NCI-H1694 treated with DMSO at 0.1 percent for 48 hours (cell line): ENCODE results near the gene CALML6.

Source experiments
- DNase-seq: peaks from one replicate; lab custom pipeline; 2025; lab: John Stamatoyannopoulos, UW

The CALML6 gene

GRCh38 chr1:1892079-1892762 lies 22.8 kb upstream of the CALML6 start:
- no peak for DNase-seq

GRCh38 chr1:1892763-1893120 lies 22.3 kb upstream of the CALML6 start:
- DNase-seq = no peak

- DNase-seq = no peak
Observed at GRCh38 chr1:1893291-1893985, 21.6 kb upstream of the CALML6 start.

- DNase-seq = no peak
Observed at GRCh38 chr1:1893997-1894353, 21.1 kb upstream of the CALML6 start.

GRCh38 chr1:1894354-1895059 lies 20.6 kb upstream of the CALML6 start:
- DNase-seq = no peak

GRCh38 chr1:1895060-1895418 lies 20.0 kb upstream of the CALML6 start:
- no peak for DNase-seq

GRCh38 chr1:1895456-1896336 lies 19.4 kb upstream of the CALML6 start:
- no peak for DNase-seq

GRCh38 chr1:1898246-1898933 lies 16.7 kb upstream of the CALML6 start:
- no peak for DNase-seq

- DNase-seq = no peak
Observed at GRCh38 chr1:1899266-1899966, 15.6 kb upstream of the CALML6 start.

GRCh38 chr1:1899967-1900327 lies 15.1 kb upstream of the CALML6 start:
- DNase-seq = no peak

- no peak for DNase-seq
Observed at GRCh38 chr1:1900883-1901640, 14.0 kb upstream of the CALML6 start.

- DNase-seq = no peak
Observed at GRCh38 chr1:1901641-1902294, 13.3 kb upstream of the CALML6 start.

- DNase-seq = no peak
Observed at GRCh38 chr1:1903224-1903623, 11.8 kb upstream of the CALML6 start.

- DNase-seq = peak; percentile 39
Observed at GRCh38 chr1:1906185-1907097, 8.6 kb upstream of the CALML6 start.

GRCh38 chr1:1907098-1907736 lies 7.8 kb upstream of the CALML6 start:
- DNase-seq = no peak

GRCh38 chr1:1908506-1908791 lies 6.6 kb upstream of the CALML6 start:
- no peak for DNase-seq

- no peak for DNase-seq
Observed at GRCh38 chr1:1910033-1910465, 5.0 kb upstream of the CALML6 start.

- DNase-seq = no peak
Observed at GRCh38 chr1:1910651-1911331, 4.3 kb upstream of the CALML6 start.
